Prostate gland (tissue), 2 donors: ENCODE results near the gene CDC45. TPM values are rescaled to one million over a fixed set of nuclear protein-coding genes. Genes with fewer than 3 reads are reported as not detected.

Source experiments
- DNase-seq: peaks from one replicate; pipeline ENCODE4 v3.0.0-alpha.2; 2019; ENCODE audit warnings: low spot score
- H3K27ac ChIP-seq, 2 donors: fragments of 200-600 bp; sonication (generic); 2 replicates each; pipeline ENCODE4 v1.5.1; 2017 to 2019
- H3K27me3 ChIP-seq: fragments of 200-600 bp; sonication (generic); replicated peaks from 2 replicates; pipeline ENCODE4 v1.5.1; 2019; ENCODE audit not compliant: insufficient read depth
- H3K36me3 ChIP-seq, 2 donors: fragments of 200-600 bp; sonication (generic); 1 replicate in 1 of 2; 2 replicates in 1 of 2; pipeline versions ENCODE4 v1.5.1 to v1.8.1; 2017 to 2019
- H3K4me1 ChIP-seq: fragments of 200-600 bp; sonication (generic); replicated peaks from 2 replicates; pipeline ENCODE4 v1.5.1; 2019
- H3K4me3 ChIP-seq, 2 donors: fragments of 200-600 bp; sonication (generic); 2 replicates each; pipeline ENCODE4 v1.5.1; 2017 to 2019
- H3K9me3 ChIP-seq: fragments of 200-600 bp; sonication (generic); 2 replicates; pipeline ENCODE4 v1.5.1; 2017
- CTCF ChIP-seq, 4 experiments: fragments of 200-600 bp in 2 of 4; fragments of 450-650 bp in 2 of 4; sonication (generic) in 2 of 4; IDR thresholded peaks; 1 replicate in 3 of 4; 2 replicates in 1 of 4; pipeline ENCODE4 v1.5.1; 2016 to 2019; ENCODE audit warnings: antibody characterized with exemption in 4 of 4, mild to moderate bottlenecking in 2 of 4, moderate library complexity in 2 of 4
- POLR2A ChIP-seq: fragments of 450-650 bp; IDR thresholded peaks from one replicate; pipeline ENCODE4 v1.6.1; 2016; ENCODE audit warnings: antibody characterized with exemption, mild to moderate bottlenecking
- POLR2AphosphoS5 ChIP-seq: sonication (generic); formaldehyde crosslinking; IDR thresholded peaks from one replicate; pipeline ENCODE4 v1.6.1; 2017; ENCODE audit warnings: antibody characterized with exemption
- WGBS: methylation state at CpG from one replicate; pipeline ENCODE4 v1.1.5; 2018; 5-methylcytosine and 5-hydroxymethylcytosine counted together
- intact Hi-C: fragments of 100-400 bp; cut with DNase I; formaldehyde crosslinking; loops from one replicate; pipeline ENCODE4 v1.14.2; 2022
- total RNA-seq, 2 donors: library from RNA; depleted of rRNA; stranded (reverse); fragments of >200 nt; gene quantifications; one replicate each; pipeline ENCODE4 v1.1.0, GENCODE V29; 2016

Gene CDC45
- total RNA-seq, 2 donors from 2014 or later, result 2.0 to 11.5 TPM

DNA sequence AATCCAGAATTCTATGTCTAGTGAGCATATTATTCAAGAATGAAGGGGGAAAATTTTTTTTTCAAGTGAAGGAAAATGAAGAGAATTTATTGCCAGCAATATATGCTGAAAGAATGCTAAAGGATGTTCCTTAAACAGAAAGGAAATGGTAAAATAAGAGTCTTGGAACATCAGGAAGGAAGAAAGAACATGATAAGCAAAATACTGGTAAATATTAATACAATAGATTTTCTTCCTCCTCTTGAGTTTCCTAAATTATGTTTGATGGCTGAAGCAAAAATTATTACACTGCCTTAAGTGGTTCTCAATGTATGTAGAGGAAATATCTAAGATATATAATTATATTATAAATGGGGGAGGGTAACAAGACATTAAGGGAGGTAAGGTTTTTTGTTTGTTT lies 54.1 kb downstream of the CDC45 start:
- intact Hi-C loops, result no loop called here
- Histone ChIP-seq H3K36me3 (no peaks in the 10 kb centered on the region), H3K4me3 (no peak overlapping the region), H3K27me3 (no peaks in the 10 kb centered on the region), H3K9me3 (no peaks in the 10 kb centered on the region), H3K4me1 (no peaks in the 10 kb centered on the region), H3K27ac (no peak overlapping the region)
- TF ChIP-seq POLR2AphosphoS5 (no peak), POLR2A (no peak), CTCF (IDR thresholded peaks at IDR 0.05) (no peak)
- no peak for DNase-seq

- intact Hi-C loops, result no loop called here
- H3K36me3 ChIP-seq, result no peaks in the 10 kb centered on the region
- whole genome bisulfite sequencing, result 2% methylated on average over 3 of the region's 3 CpGs
- H3K27me3 ChIP-seq, result no peaks in the 10 kb centered on the region
- no peak for TF ChIP-seq CTCF (IDR thresholded peaks at IDR 0.05)
- TF ChIP-seq POLR2A, result no peak
- peak; percentile 16 for TF ChIP-seq POLR2AphosphoS5
- no peak overlapping the region for H3K4me3 ChIP-seq
- no peak for DNase-seq
- H3K4me1 ChIP-seq, result no peaks in the 10 kb centered on the region
- no peak overlapping the region for H3K27ac ChIP-seq
- no peaks in the 10 kb centered on the region for H3K9me3 ChIP-seq
These were observed 55.3 kb downstream of the CDC45 start for GRCh38 chr22:19535001-19535400.

DNA sequence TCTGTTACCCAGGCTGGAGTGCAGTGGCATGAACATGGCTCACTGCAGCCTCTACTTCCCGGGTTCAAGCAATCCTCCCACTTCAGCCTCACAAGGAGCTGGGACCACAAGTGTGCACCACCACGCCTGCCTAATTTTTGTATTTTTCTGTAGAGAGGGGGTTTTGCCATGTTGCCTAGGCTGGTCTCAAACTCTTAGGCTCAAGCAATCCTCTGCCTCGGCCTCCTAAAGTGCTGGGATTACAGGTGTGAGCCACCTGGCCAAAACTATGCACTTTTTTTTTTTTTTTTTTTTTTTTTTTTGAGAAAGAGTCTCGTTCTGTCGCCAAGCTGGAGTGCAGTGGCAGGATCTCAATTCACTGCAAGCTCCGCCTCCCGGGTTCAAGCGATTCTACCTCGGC lies 56.8 kb downstream of the CDC45 start:
- intact Hi-C loops, result no loop called here
- Histone ChIP-seq H3K27me3 (no peaks in the 10 kb centered on the region), H3K4me3 (no peak overlapping the region), H3K9me3 (no peaks in the 10 kb centered on the region), H3K36me3 (no peaks in the 10 kb centered on the region), H3K27ac (no peak overlapping the region), H3K4me1 (no peaks in the 10 kb centered on the region)
- no peak for DNase-seq
- 92% methylated on average over 9 of the region's 9 CpGs for whole genome bisulfite sequencing
- TF ChIP-seq CTCF (IDR thresholded peaks at IDR 0.05) (no peak), POLR2AphosphoS5 (no peak), POLR2A (no peak)

DNA sequence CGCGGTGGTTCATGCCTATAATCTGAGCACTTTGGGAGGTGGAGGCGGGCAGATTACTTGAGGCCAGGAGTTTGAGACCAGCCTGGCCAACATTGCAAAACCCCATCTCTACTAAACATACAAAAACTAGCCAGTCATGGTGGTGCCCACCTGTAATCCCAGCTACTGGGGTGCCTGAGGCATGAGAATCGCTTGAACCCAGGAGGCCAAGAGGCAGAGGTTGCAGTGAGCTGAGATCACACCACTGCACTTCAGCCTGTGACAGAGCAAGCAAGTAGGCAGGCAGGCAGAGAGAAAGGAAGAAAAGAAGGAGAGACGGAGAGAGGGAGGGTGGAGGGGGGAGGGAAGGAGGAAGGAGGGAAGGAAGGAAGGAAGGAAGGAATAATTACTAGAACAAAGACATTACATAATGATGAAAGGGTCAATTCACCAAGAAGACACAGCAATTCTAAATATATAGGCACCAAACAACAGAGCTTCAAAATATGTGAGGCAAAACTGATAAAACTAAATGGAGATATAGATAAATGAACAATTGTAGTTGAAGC lies 58.3 kb downstream of the CDC45 start:
- intact Hi-C loops, result no loop called here
- H3K4me1 ChIP-seq, result no peaks in the 10 kb centered on the region
- WGBS, result 88% methylated on average over 5 of the region's 5 CpGs

More for the DNA sequence above, 58.3 kb downstream of the CDC45 start:
- no peak for DNase-seq
- Histone ChIP-seq H3K27ac (no peak overlapping the region), H3K27me3 (no peaks in the 10 kb centered on the region), H3K4me3 (no peak overlapping the region), H3K36me3 (no peaks in the 10 kb centered on the region), H3K9me3 (no peaks in the 10 kb centered on the region)
- TF ChIP-seq POLR2AphosphoS5, result no peak
- TF ChIP-seq CTCF (IDR thresholded peaks at IDR 0.05), result no peak
- TF ChIP-seq POLR2A, result no peak
